GM19193 (cell line): Measurements from ENCODE around the gene ZNF780B.

ENCODE experiments used
- POLR2A ChIP-seq: IDR thresholded peaks from 4 replicates; pipeline ENCODE4 v1.6.1; 2011; ENCODE audit not compliant: insufficient read depth, insufficient read length; ENCODE audit errors: extremely low read depth

Gene ZNF780B

DNA sequence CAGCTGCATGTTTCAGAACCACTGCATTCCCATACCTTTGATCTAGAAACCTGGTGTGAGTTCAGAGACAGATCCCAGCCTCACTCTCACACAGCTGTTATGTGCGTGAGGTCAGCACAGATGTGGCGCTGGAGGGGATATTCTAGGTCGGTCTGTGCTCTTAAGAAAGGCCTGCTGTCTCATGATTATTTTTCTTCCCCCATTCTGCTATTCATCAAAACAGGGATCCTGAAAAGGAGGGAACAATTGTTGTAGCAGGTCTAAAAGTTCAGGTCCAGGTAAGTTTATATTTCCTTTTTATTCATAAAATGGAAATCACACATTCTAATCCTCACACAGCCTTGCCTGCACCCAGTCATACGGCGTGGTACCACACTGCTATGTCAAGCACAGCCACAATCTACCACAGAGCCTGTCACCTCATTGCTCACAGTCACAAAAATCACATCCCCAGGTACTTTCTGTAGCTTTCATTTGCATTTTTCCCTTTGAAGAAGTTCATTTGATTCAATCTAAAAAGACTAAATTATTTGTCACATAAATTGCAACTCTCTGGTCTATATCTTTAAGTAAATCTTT, 58.3 kb downstream of the ZNF780B start:
- TF ChIP-seq POLR2A, result no peak

DNA sequence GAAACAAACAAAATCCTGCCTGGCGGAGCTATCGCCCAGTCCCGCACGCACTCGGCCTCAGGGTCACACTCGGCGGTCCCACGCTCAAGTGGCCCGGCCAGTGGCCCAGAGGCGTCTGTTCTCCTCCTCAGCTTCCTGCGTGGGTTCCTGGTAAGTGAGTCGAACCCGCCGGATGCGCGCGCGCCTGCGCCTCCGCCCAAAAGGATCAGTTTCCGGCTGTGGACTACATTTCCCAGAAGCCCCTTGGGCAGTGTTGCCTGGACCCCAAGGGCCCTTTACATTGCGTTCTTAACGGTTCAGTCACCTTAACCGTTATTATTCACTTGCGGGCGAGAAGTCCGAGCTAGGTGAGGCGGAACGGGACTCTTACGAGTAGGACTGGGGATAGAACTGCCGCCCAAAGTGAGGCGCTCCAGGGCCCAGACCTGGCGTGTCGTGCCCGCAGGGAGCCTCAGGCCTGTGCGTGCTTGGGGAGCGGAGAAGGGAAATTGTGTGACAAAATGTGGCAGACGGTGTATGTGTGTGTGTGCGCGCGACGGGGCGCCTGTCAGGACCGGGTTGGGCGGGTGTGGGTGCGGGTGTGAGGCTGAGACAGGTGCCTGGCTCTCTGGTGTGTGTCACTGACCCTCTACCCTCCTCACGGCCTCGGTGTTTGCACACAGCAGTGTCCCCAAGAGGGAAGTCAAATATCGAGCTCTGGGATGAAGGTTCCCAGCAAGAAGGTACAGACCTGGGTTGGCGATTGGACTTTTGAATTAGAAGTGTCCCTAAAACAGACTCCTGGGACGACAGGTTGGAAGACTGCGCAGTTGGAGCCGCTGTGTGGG, 59.0 kb downstream of the ZNF780B start, which contains the start of gene ZNF546:
TSS of gene ZNF546 (plus strand) at position 250 of the 827 bp plus-strand sequence. CDS start 1,267 bp downstream, outside the sequence.
- peak; percentile 98 for TF ChIP-seq POLR2A

DNA sequence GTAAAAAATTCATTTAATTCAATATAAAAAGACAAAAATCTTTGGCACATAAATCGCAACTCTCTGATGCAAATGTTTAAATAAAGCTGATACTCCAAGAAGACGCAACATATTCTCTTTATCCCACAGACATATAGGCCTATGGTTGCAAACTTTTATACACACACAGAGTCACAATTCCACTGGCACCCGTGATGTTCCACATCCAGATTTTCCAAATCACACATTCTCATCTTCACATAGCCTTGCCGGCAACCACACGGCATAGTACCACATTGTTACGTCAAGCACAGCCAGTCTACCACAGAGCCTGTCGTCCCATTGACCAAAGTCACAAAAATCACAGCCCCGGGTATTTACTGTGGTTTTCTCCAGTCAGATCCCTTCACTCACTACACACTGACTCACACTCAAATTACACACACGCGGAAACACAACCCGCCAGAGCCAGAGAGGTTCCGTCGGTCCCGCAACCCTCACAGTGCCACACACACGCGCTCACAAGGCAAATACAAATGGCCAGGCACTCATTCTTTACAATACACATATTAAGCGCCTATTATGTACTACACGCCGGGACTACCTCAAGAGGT, 59.7 kb downstream of the ZNF780B start:
- TF ChIP-seq POLR2A, result no peak

DNA sequence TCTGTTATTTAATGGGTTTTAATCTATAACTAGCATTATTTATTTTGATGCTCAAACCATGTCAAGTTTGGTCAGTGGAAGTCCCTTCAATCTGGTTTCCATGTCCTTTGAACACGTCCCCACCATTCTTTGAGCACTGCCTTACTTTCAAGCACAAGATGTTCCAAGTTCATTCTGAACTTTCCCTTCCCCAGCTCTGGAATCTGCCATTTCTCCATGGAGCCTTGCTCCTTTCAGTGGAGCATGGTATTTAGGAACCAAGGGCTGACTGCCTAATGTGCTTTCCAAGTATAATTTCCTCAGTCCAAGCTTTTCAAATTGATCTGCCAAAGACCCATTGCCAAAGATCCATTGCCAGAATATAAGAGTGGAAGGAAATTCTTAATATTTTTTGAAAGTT, 60.2 kb downstream of the ZNF780B start:
- TF ChIP-seq POLR2A, result no peak

DNA sequence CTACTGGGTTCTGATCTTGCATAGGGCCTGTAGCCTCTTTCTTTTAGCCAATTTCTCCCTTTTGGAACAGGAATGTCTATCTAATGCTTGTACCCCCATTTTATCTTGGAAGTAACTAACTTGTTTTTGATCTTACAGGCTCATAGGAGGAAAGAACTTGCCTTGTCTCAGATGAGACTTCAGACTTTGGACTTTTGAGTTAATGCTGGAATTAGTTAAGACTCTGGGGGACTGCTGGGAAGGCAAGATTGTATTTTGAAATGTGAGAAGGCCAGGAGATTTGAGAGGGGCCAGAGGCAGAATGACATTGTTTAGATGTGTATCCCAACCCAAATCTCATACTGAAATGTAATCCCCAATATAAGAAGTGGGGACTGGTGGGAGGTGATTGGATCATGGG, 61.7 kb downstream of the ZNF780B start:
- TF ChIP-seq POLR2A, result no peak

DNA sequence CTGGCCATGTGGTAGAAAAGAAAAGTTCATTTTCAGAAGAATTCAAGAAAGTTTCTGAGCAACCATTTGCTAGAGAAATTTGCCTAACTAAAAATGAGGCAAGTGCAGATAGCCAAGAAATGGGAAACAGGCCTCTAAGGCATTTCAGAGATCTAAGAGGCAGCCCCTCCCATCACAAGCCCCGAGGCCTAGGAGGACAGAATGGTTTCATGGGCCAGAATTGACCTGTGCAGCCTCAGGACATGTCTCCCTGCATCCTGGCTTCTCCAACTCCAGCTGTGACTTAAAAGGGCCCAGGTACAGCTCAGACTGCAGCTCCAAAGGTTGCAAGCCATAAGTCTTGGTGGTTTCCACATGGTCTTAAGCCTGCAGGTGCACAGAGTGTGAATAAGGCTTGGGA, 62.4 kb downstream of the ZNF780B start:
- no peak for TF ChIP-seq POLR2A

DNA sequence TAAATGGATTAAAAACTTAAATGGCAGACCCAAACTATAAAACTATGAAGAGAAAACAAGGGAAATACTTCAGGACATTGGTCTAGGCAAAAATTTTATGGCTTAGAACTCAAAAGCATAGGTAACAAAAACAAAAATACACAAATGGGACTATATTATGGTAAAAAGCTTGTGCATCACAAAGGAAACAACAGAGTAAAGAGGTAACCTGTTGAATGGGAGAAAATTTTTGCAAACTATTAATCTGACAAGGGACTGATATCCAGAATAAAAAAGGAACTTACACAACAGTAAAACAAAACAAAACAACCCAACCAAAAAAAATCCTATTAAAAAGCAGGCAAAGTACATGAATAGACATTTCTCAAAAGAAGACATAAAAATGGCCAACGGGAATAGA, 68.4 kb downstream of the ZNF780B start:
- TF ChIP-seq POLR2A, result no peak

DNA sequence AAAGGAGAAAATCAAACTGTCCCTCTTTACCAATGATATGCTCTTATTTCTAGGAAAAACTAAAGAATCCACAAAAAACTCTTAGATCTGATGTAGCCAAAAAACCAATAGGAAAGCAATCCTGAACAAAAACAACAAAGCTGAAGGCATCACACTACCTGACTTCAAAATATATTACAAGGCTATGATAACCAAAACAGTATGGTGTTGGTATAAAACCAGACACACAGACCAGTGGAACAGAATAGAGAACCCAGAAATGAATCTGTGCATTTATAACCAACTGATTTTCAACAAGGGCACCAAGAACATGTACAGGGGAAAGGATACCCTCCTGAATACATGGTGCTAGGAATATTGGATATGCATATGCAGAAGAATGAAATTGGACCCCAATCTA, 68.9 kb downstream of the ZNF780B start:
- TF ChIP-seq POLR2A, result no peak

DNA sequence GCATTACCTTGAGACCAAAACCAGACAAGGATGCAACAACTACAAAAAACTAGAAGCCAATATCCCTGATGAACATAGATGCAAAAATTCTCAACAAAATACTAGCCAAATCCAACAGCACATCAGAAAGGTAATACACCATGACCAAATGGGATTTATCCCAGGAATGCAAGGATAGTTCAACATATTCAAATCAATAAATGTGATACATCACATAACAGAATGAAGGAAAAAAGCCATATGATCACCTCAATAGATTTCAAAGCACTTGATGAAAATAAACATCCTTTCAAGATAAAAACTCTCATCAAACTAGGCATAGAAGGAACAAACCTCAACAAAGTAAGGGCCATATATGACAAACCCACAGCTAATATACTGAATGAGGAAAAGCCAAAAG, 69.4 kb downstream of the ZNF780B start:
- no peak for TF ChIP-seq POLR2A

DNA sequence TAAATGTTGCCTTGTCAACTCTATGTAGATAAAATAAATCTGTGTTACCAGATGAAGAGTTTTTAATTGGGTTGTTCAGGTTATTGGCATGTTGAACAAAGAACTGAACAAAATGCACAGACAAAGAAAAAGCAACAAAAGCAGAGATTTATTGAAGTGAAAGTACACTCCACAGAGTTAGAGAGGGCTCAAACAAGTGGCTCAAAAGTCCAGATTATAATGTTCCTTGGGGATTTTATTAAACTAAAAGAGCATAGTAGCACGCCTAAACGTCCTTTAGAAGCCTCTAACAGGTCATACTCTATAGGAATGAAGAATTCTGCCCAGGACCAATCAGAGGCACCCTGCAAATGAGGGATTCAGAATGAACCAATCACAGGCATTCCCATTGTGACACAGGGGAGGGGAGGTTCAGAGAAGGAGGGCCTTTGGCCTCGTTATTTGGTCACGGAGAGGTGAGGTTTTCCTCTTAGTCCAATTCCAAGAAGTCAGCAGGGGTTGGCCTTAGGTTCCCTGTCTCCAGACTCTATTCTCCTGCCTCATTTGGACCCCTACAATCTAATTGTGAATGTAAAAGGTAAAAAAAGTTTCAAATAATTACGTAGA, 72.2 kb downstream of the ZNF780B start:
- no peak for TF ChIP-seq POLR2A

DNA sequence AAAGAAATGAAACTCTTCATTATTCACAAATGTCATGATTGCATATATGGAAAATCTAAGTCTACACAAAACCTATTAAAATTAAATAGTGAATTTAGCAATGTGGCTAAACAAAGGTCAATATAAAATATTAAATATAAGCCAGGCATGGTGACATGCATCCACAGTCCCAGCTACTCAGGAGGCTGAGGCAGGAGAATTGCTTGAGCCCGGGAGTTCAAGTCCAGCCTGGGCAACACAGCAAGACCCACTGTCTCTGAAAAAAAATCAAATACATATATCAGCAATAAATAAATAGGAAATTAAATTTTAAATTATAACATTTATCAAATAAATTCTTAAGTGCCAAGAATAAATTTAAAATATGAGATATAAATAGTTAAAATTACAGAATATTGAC, 73.1 kb downstream of the ZNF780B start:
- no peak for TF ChIP-seq POLR2A
